GM04503 (cell line): ENCODE measurements around the gene KNDC1.
A peak's percentile ranks its signal among the peaks of the same experiment; 100 is the strongest.
"Not testable (repeated sequence)": the region's sequence is repeated elsewhere in the genome, so short reads cannot be mapped to it uniquely, and the experiment has no call there.

Experiments
- DNase-seq: peaks from one replicate; pipeline ENCODE4 v3.0.0-alpha.2; 2012; ENCODE audit warnings: low read depth

The KNDC1 gene

GRCh38 chr10:133141144-133141957 is 18.7 kb upstream of the KNDC1 start:
- no peak for DNase-seq

DNA sequence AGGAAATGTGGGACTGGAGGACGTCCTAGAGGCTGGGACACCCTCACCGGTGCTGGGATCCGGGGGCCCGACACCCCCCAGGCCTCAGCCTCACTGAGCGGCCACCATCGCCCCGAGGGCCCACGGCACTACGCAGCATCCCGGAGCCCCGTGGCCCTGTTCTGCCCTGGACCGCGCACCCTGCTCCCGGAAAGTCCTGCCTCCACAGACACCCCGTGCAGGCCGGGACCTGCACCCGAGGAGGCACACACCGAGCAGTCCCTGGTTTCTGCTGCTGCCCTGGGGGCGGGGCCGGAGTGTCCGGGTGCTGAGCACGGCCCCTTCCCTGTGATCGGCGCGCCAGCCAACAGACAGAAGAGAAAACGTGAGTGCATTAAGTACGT is 18.1 kb upstream of the KNDC1 start:
- DNase-seq, result no peak

DNA sequence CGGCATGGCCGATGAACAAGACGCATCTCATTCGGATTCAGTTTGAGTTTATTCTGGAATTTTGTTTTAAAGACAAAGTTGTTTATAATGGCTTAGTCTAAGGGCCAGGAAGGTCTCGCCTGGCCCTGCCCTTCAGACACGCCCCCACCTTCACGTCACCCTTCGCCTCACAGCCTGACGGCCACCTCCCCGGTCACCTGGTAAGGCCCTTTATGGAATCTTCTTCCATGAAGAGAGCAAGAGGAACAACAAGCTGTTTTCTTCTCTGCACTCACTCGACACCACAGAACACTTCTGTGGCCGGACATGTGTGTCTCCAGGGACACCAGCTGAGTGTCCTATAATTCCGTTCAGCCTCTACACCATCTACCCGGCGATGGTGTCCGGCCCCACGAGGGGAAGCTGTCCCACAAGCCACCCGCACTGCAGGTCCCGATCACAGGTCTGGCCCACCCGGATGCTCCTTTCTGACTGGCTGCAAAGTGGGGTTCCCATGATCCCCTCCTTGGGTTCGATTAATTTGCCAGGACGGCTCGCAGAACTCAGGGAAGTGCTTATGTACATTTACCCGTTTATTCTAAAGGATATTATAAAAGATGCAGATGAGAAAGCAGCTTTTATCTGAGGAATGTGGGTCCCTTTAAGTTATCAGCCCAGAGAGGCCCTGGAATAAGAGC is 17.4 kb upstream of the KNDC1 start:
- DNase-seq, result no peak

GRCh38 chr10:133143200-133143533 is 16.9 kb upstream of the KNDC1 start:
- DNase-seq, result no peak

GRCh38 chr10:133143546-133143945 is 16.5 kb upstream of the KNDC1 start:
- DNase-seq, result no peak

GRCh38 chr10:133144771-133145170 is 15.2 kb upstream of the KNDC1 start:
- DNase-seq, result no peak

DNA sequence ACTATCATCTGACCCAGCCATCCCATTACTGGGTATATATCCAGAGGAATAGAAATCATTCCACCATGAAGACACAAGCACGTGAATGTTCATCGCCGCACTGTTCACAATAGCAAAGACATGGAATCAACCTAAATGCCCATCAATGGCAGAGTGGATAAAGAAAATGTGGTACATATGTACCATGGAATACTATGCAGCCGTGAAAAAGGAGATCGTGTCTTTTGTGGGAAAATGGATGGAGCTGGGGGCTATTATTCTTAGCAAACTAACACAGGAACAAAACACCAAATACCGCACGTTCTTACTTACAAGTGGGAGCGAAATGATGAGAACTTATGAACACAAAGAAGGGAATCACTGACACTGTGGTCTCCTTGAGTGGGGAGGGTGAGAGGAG is 9.8 kb upstream of the KNDC1 start:
- no peak for DNase-seq

GRCh38 chr10:133150656-133151055 is 9.4 kb upstream of the KNDC1 start:
- DNase-seq, result no peak

DNA sequence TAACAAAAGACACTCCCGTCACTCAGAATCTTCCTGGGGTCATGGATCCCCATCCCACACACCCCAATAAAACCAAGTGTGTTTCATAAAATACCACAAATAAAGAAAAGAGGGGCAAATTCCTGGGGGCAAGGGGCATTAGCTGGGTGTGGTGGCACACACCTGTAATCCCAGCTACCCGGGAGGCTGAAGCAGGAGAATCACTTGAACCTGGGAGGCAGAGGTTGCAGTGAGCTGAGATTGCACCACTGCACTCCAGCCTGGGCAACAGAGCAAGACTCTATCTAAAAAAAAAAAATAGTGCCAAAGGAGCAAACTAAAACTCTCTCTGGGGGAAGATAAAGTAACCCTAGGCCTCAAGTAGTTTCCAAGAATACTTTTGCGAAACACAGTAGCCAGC is 8.9 kb upstream of the KNDC1 start:
- DNase-seq, result not testable (repeated sequence)

DNA sequence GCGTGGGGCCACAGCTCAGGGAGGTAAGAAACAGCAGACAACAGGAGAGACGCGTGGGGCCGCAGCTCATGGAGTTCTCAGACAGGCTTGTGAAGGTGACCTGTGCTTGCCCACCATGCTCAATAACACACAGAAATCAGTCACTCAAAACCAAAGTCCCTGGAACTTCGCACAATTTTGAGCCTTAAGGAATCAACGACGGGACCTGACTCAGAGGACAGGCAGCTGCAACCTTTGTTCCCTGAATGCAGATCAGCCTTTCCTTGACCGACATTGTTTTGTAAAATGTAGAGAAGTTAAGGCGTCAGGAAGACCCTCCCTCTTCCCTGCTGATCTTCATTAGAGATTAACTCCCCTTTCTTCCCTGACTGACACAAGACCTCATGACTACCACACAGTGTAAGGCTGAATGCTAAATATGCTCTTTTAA is 8.5 kb upstream of the KNDC1 start:
- no peak for DNase-seq

DNA sequence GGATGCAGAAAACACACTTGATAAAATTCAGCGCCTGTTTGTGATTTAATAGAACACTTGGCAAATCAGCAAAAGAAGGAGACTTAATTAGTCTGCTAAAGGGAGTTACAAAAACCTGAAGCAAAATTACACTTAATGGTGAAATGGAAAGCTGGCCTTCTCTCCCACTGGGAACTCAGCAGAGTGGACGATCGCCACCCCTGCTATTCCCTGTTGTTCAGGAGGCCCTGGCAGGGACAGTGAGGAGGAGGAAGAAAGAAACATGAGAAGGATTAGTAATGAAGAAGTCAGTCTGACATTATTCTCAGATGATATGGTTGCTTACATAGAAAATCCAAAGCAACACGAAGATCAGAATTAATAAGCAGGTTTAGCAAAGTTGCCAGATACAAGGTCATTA is 5.6 kb upstream of the KNDC1 start:
- no peak for DNase-seq

- no peak for DNase-seq
These were observed 4.8 kb upstream of the KNDC1 start for GRCh38 chr10:133154996-133155778.

DNA sequence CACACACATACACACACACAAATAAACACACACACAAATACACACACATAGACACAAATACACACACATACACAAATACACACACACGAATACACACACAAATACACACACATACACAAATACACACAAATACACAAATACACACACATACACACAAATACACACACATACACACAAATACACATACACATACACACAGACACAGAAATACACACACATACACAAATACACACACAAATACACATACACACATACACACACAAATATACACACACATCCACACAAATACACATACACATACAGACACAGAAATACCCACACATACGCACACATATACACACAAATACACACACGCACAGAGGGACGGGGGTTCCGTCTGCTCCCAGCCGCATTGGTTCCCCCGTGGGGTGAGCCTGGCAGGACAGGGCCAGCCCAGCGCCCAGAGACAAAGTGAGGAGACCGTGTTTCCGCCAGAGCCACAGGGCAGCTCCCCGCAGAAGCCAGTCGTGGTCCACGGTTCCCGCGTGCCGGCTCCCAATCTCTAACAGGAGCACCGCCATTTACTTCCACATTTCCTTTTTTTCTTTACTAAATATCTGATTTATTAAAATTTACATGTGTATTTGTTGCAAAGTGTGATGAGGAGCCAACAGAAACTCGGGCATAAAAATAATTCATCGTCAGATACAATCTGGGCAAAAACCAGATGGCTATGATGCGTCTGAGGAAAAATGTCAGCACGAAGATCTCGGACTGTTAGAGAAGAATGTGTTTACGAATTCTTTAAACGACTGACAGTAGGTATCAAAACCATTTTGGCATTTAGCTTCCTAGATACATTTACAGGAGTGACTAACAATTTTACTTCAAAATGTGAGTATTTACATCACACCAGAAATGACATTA is 3.1 kb upstream of the KNDC1 start:
- peak; percentile 11 for DNase-seq

DNA sequence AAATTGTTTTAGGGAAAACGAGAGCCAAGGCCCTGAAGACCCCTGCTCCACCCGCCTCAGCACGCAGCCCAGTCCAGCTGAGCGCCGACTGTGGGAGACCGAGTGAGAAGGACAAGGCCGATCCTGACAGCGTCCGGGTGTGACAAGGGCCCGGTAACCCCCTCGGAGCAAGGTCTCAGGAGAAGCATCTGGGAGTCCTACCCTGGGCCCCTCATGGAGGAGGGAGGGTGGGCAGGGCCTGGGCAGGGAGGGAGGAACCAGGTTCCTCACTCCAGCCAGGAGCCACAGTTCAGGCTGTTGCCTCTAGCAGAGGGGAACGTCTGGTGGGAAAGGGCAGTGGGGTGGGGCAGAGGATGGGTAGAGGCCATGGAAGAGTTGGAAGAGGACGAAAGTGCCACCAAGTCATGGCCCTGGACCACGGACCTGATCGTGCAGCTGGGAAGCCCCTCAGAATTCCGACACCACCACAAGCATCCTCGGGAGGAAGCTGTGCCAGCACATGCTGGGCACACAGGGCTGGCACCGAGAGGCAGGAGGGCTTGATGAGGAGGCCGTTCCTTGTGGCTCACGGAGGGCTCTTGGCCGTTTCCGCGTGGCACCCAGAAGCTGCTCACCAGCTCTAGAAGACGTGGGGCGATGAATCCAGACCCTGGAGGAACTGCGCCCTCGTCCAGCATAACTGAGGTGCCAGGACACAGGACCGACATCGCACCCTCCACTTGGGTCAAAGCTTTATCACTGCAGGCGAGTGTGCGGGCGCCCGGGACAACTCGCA is 2.2 kb upstream of the KNDC1 start:
- no peak for DNase-seq

DNA sequence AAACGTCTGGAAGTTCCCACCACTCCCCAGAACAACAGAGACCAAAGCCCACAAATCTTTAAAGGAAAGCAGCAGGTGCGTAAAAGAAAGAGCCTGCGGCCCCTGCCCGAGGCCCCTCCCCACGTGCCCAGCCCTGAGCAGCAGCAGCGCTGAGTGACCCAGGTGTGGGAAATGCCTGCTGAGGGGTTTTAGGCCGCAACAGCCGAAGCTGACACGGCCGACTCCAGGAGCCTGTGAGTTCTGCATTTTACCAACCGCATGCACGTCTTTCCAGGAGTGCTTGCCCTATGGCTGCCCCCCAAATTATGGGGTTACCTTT is 1.6 kb upstream of the KNDC1 start:
- no peak for DNase-seq

- no peak for DNase-seq
These were observed 1.0 kb upstream of the KNDC1 start for GRCh38 chr10:133158756-133159610.

DNA sequence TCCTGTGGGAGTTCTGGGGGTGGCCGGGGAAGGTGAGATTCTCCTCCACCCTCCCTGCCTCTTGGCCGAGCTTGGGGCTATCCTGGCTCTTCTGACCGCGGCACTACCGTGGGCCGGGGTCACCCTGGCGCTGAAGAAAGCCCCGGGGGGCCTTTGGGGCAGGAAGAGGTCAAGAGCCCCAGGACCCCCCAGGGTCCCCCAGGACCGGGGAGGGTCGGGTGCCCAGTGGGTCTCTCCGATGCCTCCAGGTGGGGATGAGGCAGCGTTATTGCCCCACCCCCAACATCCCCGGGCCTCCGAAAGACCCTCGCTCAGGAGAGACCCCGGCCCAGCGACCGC is 439 bp upstream of the KNDC1 start:
- DNase-seq, result no peak

DNA sequence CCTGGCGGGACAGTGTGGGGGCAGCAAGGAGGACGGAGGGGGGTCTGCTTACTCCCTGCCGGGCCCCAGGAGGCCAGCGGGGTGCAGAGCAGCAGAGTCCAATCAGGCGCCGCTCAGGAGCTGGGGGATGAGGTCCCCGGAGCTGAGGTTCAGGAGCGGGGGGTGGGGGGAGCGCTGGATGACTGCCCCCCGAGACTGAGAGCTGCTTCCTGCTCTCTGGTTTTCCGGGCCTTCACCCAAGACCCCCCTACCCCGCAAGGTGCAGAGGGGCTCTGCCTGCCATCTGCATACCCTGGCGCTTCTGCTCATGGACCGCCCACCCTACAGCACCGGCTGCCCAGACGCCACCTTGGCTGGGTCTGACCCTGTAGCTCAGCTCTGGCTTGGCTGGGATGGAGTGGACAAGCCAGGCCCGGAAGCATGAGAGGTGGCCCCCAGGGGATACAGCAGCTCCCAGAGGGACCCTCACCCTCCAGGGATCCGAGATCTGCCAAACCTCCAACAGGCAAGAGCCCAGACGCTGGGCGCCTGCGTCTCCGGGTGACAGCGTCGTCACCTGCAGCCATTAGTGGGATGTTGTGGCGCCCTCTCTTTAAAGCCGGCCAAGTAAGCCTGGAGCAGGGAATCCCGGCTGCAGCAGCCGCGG is 930 bp downstream of the KNDC1 start:
- no peak for DNase-seq

GRCh38 chr10:133161486-133162109 is 1.6 kb downstream of the KNDC1 start:
- no peak for DNase-seq
